ENCODE results near the gene EXOC3.

EXOC3 gene

DNA sequence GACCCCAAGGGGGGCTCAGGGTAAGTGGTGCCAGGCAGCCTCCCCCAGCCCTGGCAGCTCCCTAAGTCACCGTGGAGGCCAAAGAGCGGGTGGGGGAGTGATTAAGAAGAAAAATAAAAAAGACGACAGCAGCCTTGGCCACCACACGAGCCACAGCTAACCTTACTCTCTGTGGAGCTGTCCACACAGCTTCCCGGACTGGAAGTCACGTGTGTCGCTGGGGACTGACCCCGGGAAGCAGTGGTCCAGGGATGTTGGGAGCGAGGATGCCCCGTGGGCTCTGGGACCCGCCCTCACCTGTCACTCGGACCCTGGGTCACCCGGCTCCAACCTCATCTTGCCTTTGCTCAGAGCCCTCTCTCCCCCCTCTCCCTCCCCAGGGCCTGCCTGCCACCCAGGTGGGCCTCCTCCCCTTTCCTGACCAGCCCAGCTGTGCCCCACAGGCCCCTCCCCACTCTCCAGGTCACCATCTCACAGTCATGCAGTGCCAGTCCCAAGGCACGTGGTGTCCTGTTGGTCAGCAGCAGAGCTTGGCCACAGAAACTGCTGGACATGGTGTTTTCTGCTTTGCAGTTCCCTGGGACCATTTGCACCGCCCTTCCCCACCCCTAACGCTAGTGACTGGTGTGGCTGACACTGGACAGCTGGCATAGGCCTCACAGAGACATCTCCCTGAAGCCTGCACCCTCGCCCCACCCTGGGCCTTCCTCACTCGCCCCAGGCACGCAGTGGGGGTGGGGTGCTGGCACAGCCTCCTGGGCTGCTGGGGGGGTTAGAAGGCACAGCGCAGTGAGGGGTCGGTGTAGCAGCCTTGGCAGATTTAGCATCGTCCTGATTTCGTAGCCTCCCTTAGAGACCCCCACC lies 9.8 kb upstream of the EXOC3 start:
- no peak for DNase-seq (ENCODE audit: low read depth in 1 of 2, low spot score in 1 of 2)
- Histone ChIP-seq H3K4me3 (replicated peaks; ENCODE audit: insufficient read depth, low read length) (no peak overlapping the region), H3K27ac (replicated peaks) (no peak overlapping the region), H3K27me3 (ENCODE audit: insufficient read depth, poor library complexity, severe bottlenecking) (no peaks in the 10 kb centered on the region)
- TF ChIP-seq SPI1 (IDR thresholded peaks at IDR 0.05; ENCODE audit: borderline replicate concordance, low read depth) (no peak), POLR2AphosphoS5 (IDR thresholded peaks at IDR 0.05; ENCODE audit: low read depth) (no peak), GABPA (IDR thresholded peaks at IDR 0.05; ENCODE audit: low read depth) (no peak)
- TF ChIP-seq, protein P1, sequence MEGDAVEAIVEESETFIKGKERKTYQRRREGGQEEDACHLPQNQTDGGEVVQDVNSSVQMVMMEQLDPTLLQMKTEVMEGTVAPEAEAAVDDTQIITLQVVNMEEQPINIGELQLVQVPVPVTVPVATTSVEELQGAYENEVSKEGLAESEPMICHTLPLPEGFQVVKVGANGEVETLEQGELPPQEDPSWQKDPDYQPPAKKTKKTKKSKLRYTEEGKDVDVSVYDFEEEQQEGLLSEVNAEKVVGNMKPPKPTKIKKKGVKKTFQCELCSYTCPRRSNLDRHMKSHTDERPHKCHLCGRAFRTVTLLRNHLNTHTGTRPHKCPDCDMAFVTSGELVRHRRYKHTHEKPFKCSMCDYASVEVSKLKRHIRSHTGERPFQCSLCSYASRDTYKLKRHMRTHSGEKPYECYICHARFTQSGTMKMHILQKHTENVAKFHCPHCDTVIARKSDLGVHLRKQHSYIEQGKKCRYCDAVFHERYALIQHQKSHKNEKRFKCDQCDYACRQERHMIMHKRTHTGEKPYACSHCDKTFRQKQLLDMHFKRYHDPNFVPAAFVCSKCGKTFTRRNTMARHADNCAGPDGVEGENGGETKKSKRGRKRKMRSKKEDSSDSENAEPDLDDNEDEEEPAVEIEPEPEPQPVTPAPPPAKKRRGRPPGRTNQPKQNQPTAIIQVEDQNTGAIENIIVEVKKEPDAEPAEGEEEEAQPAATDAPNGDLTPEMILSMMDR (IDR thresholded peaks at IDR 0.05; ENCODE audit: insufficient read depth, low read length): no peak
- TF ChIP-seq, protein P2, sequence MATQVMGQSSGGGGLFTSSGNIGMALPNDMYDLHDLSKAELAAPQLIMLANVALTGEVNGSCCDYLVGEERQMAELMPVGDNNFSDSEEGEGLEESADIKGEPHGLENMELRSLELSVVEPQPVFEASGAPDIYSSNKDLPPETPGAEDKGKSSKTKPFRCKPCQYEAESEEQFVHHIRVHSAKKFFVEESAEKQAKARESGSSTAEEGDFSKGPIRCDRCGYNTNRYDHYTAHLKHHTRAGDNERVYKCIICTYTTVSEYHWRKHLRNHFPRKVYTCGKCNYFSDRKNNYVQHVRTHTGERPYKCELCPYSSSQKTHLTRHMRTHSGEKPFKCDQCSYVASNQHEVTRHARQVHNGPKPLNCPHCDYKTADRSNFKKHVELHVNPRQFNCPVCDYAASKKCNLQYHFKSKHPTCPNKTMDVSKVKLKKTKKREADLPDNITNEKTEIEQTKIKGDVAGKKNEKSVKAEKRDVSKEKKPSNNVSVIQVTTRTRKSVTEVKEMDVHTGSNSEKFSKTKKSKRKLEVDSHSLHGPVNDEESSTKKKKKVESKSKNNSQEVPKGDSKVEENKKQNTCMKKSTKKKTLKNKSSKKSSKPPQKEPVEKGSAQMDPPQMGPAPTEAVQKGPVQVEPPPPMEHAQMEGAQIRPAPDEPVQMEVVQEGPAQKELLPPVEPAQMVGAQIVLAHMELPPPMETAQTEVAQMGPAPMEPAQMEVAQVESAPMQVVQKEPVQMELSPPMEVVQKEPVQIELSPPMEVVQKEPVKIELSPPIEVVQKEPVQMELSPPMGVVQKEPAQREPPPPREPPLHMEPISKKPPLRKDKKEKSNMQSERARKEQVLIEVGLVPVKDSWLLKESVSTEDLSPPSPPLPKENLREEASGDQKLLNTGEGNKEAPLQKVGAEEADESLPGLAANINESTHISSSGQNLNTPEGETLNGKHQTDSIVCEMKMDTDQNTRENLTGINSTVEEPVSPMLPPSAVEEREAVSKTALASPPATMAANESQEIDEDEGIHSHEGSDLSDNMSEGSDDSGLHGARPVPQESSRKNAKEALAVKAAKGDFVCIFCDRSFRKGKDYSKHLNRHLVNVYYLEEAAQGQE (IDR thresholded peaks at IDR 0.05; ENCODE audit: insufficient replicate concordance, low read depth): no peak

DNA sequence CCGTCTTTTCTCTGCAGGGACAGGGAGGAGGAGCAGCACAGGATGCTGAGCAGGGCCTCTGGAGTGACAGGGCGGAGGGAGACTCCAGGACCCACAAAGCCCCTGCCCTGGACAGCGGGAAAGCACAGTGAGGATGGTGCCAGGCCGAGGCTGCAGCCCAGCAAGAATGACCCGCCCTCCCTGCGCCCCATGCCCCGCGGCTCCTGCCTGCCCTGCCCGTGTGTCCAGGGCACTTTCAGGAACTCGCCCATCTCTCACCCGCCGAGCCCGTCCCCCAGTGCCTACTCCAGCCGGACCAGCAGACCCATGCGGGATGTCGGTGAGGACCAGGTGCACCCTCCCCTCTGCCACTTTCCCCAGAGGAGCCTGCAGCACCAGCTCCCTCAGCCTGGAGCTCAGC lies 9.1 kb upstream of the EXOC3 start:
- Histone ChIP-seq H3K4me3 (replicated peaks; ENCODE audit: insufficient read depth, low read length) (no peak overlapping the region), H3K27me3 (ENCODE audit: insufficient read depth, poor library complexity, severe bottlenecking) (no peaks in the 10 kb centered on the region), H3K27ac (replicated peaks) (no peak overlapping the region)
- TF ChIP-seq POLR2AphosphoS5 (IDR thresholded peaks at IDR 0.05; ENCODE audit: low read depth) (no peak; the same call in 1 of the 2 replicates), GABPA (IDR thresholded peaks at IDR 0.05; ENCODE audit: low read depth) (no peak)
- DNase-seq (ENCODE audit: low read depth in 1 of 2, low spot score in 1 of 2): no peak

DNA sequence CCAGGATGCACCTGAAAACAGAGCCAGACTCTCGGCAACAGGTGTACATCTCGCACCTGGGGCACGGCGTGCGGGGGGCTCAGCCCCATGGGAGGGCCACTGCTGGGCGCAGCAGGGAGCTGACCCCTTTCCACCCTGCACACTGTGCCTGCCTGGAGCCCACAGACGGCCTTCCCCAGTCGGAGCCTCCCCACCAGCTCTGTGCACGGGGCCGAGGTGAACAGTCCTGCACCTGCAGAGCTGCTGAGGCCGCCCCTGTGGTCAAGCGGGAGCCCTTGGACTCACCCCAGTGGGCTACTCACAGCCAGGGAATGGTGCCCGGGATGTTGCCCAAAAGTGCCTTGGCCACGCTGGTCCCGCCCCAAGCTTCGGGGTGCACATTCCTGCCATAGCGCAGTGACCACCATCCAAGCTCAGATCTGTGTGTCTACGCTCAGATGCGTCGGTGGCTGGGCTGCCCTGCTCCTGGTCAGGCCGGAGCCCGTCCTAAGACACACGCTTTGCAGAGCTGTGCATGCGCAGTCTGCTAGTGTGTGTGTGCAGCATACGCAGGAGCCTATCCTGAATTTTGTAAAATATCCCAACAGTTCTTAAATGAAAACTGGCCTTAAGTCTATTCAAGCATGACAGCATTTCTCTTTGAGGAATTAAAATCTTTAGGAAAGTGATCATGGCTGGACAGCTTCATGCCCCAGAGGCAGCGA lies 8.4 kb upstream of the EXOC3 start:
- no peak overlapping the region for H3K27ac ChIP-seq (replicated peaks)
- no peak overlapping the region for H3K4me3 ChIP-seq (replicated peaks; ENCODE audit: insufficient read depth, low read length)
- TF ChIP-seq GABPA (IDR thresholded peaks at IDR 0.05; ENCODE audit: low read depth): no peak
- no peak for TF ChIP-seq SPI1 (IDR thresholded peaks at IDR 0.05; ENCODE audit: borderline replicate concordance, low read depth)
- TF ChIP-seq, protein P2 (IDR thresholded peaks at IDR 0.05; ENCODE audit: insufficient replicate concordance, low read depth): no peak
- TF ChIP-seq POLR2AphosphoS5 (IDR thresholded peaks at IDR 0.05; ENCODE audit: low read depth): no peak
- TF ChIP-seq, protein P1 (IDR thresholded peaks at IDR 0.05; ENCODE audit: insufficient read depth, low read length): no peak

DNA sequence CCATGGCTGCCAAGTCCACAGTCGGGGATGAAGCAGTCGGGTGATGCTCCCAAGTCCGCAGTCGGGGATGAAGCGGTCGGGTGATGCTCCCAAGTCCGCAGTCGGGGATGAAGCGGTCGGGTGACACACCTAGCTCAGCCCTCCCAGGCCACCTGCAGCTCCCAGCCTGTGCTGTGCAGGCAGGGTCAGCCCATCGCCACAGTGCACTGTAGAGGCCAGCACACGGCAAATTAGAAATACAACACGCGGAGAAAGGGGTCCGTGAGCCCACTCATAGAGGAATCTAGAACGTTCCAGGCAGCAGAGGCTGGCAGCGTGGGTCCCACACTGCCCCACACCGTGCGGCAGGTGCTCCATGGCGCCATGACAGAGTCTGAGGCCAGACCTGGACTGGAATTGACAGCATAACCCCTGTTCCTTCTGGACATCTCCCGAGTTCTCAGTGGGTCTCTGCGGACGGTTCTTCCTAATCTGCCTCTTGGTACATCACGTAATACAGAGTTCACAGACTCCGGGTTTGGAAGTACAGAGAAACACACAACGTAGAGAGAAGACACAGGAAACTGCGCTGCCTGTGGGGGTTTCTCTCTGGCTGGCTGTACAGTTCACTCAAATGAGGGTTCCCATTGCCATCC lies 7.7 kb upstream of the EXOC3 start:
- TF ChIP-seq POLR2AphosphoS5 (IDR thresholded peaks at IDR 0.05; ENCODE audit: low read depth): no peak
- TF ChIP-seq, protein P2 (IDR thresholded peaks at IDR 0.05; ENCODE audit: insufficient replicate concordance, low read depth): no peak
- no peak for TF ChIP-seq SPI1 (IDR thresholded peaks at IDR 0.05; ENCODE audit: borderline replicate concordance, low read depth)
- TF ChIP-seq, protein P1 (IDR thresholded peaks at IDR 0.05; ENCODE audit: insufficient read depth, low read length): no peak
- TF ChIP-seq GABPA (IDR thresholded peaks at IDR 0.05; ENCODE audit: low read depth): no peak
- H3K4me3 ChIP-seq (replicated peaks; ENCODE audit: insufficient read depth, low read length): no peak overlapping the region
- no peak for DNase-seq (ENCODE audit: low read depth in 1 of 2, low spot score in 1 of 2)
- H3K27me3 ChIP-seq (ENCODE audit: insufficient read depth, poor library complexity, severe bottlenecking): no peaks in the 10 kb centered on the region
- H3K27ac ChIP-seq (replicated peaks): no peak overlapping the region

More for the DNA sequence above, 8.4 kb upstream of the EXOC3 start:
- H3K27me3 ChIP-seq (ENCODE audit: insufficient read depth, poor library complexity, severe bottlenecking): no peaks in the 10 kb centered on the region
- no peak for DNase-seq (ENCODE audit: low read depth in 1 of 2, low spot score in 1 of 2)

All from HL-60 (cell line).